ENCODE data around the gene KRIT1. TPM values are rescaled to one million over a fixed set of nuclear protein-coding genes. Genes with fewer than 3 reads are reported as not detected.

Gene KRIT1
- total and polyA plus RNA-seq, 2 of the 13 experiments (the other 11 are each of a cell fraction or from before 2014, with no cell fraction given) = 29.4 to 37.7 TPM

- peak; percentile 50; the same call in 1 of the 2 replicates for TF ChIP-seq ZNF281 (CRISPR knock-in tag; IDR thresholded peaks at IDR 0.05; ENCODE audit: borderline replicate concordance)
- TF ChIP-seq, protein P1, sequence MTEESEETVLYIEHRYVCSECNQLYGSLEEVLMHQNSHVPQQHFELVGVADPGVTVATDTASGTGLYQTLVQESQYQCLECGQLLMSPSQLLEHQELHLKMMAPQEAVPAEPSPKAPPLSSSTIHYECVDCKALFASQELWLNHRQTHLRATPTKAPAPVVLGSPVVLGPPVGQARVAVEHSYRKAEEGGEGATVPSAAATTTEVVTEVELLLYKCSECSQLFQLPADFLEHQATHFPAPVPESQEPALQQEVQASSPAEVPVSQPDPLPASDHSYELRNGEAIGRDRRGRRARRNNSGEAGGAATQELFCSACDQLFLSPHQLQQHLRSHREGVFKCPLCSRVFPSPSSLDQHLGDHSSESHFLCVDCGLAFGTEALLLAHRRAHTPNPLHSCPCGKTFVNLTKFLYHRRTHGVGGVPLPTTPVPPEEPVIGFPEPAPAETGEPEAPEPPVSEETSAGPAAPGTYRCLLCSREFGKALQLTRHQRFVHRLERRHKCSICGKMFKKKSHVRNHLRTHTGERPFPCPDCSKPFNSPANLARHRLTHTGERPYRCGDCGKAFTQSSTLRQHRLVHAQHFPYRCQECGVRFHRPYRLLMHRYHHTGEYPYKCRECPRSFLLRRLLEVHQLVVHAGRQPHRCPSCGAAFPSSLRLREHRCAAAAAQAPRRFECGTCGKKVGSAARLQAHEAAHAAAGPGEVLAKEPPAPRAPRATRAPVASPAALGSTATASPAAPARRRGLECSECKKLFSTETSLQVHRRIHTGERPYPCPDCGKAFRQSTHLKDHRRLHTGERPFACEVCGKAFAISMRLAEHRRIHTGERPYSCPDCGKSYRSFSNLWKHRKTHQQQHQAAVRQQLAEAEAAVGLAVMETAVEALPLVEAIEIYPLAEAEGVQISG (CRISPR knock-in tag; IDR thresholded peaks at IDR 0.05) = peak; percentile 97
- no peak for TF ChIP-seq ZBED4 (CRISPR knock-in tag; IDR thresholded peaks at IDR 0.05; ENCODE audit: borderline replicate concordance)
- peak; percentile 81 for TF ChIP-seq ZNF740 (CRISPR knock-in tag; IDR thresholded peaks at IDR 0.05)
- peak; percentile 82 for TF ChIP-seq SPEN (CRISPR knock-in tag; IDR thresholded peaks at IDR 0.05; ENCODE audit: low read depth)
- TF ChIP-seq, protein P2, sequence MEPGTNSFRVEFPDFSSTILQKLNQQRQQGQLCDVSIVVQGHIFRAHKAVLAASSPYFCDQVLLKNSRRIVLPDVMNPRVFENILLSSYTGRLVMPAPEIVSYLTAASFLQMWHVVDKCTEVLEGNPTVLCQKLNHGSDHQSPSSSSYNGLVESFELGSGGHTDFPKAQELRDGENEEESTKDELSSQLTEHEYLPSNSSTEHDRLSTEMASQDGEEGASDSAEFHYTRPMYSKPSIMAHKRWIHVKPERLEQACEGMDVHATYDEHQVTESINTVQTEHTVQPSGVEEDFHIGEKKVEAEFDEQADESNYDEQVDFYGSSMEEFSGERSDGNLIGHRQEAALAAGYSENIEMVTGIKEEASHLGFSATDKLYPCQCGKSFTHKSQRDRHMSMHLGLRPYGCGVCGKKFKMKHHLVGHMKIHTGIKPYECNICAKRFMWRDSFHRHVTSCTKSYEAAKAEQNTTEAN (CRISPR knock-in tag; conservative IDR thresholded peaks at IDR 0.05) = no peak
- no peak; the same call in 1 of the 2 replicates for TF ChIP-seq ZBTB8A (CRISPR knock-in tag; IDR thresholded peaks at IDR 0.05; ENCODE audit: borderline replicate concordance, low read depth)
- no peak for TF ChIP-seq ZNF883 (CRISPR knock-in tag; IDR thresholded peaks at IDR 0.05; ENCODE audit: not compliant biosample characterization)
- peak; percentile 53; the same call in 1 of the 2 replicates for TF ChIP-seq ZNF205 (CRISPR knock-in tag; IDR thresholded peaks at IDR 0.05)
- peak; percentile 76 for TF ChIP-seq NFYB (CRISPR knock-in tag; IDR thresholded peaks at IDR 0.05)
- no peak for TF ChIP-seq GPN1 (CRISPR knock-in tag; IDR thresholded peaks at IDR 0.05; ENCODE audit: borderline replicate concordance)
- TF ChIP-seq RFX1 (IDR thresholded peaks at IDR 0.05) = peak; percentile 9; the same call in 1 of the 2 replicates
- TF ChIP-seq U2AF1 (optimal IDR thresholded peaks at IDR 0.05; ENCODE audit: low read depth, low read length) = peak; percentile 58
- peak; percentile 80; the same call in 1 of the 2 replicates for TF ChIP-seq KLF6 (CRISPR knock-in tag; IDR thresholded peaks at IDR 0.05)
- no peak for TF ChIP-seq MTF1 (CRISPR knock-in tag; IDR thresholded peaks at IDR 0.05)
- no peak for TF ChIP-seq ARNT (IDR thresholded peaks at IDR 0.05)
- TF ChIP-seq POLR2G (IDR thresholded peaks at IDR 0.05; ENCODE audit: low read depth, low read length) = peak; percentile 93
- no peak for TF ChIP-seq CCAR2 (optimal IDR thresholded peaks at IDR 0.05; ENCODE audit: low read depth, low read length)
Measured at GRCh38 chr7:92245487-92246359, at the start of gene KRIT1, which contains the start of gene ANKIB1 (continued).
